HepG2 (cell line): ENCODE data around the gene RCOR1. TPM values are rescaled to one million over a fixed set of nuclear protein-coding genes. Genes with fewer than 3 reads are reported as not detected.
A peak's percentile ranks its signal among the peaks of the same experiment; 100 is the strongest.

Source experiments
- KLF16 ChIP-seq, 2 experiments: sonication (generic) in 1 of 2; formaldehyde crosslinking in 1 of 2; IDR thresholded peaks; 2 replicates each; pipeline versions ENCODE4 v1.6.1 to v1.8.0; 2016 to 2023; ENCODE audit warnings: missing genetic modification reagents in 2 of 2, missing compliant biosample characterization in 1 of 2
- NONO ChIP-seq, 2 experiments: fragments of 450-650 bp in 1 of 2; sonication (generic) in 1 of 2; formaldehyde crosslinking in 1 of 2; IDR thresholded peaks in 1 of 2; conservative IDR thresholded peaks in 1 of 2; 2 replicates each; pipeline versions ENCODE4 v1.6.1 to v1.8.0; 2017 to 2022; ENCODE audit warnings: mild to moderate bottlenecking in 1 of 2, missing genetic modification reagents in 1 of 2, moderate library complexity in 1 of 2
- SMARCC2 ChIP-seq: fragments of 450-650 bp; IDR thresholded peaks from 2 replicates; pipeline ENCODE4 v1.6.1; 2017; ENCODE audit warnings: antibody characterized with exemption, mild to moderate bottlenecking
- SOX13 ChIP-seq, 3 experiments: fragments of 450-650 bp in 1 of 3; sonication (generic) in 1 of 3; formaldehyde crosslinking in 1 of 3; IDR thresholded peaks in 2 of 3; conservative IDR thresholded peaks in 1 of 3; 2 replicates each; pipeline versions ENCODE4 v1.5.0 to v1.6.1; 2016 to 2020; ENCODE audit warnings: antibody characterized with exemption in 1 of 3, mild to moderate bottlenecking in 1 of 3, missing compliant biosample characterization in 1 of 3, missing genetic modification reagents in 1 of 3, moderate library complexity in 1 of 3
- SP4 ChIP-seq: sonication (generic); formaldehyde crosslinking; IDR thresholded peaks from 2 replicates; pipeline ENCODE4 v1.8.1; 2023; ENCODE audit warnings: mild to moderate bottlenecking, missing genetic modification reagents
- TP53 ChIP-seq: sonication (generic); formaldehyde crosslinking; conservative IDR thresholded peaks from 2 replicates; pipeline ENCODE4 v1.4.0; 2020; ENCODE audit warnings: missing genetic modification reagents
- U2AF1 ChIP-seq: fragments of 200-400 bp; formaldehyde crosslinking; optimal IDR thresholded peaks from 2 replicates; pipeline ENCODE3; 2017; ENCODE audit warnings: mild to moderate bottlenecking, low read depth, low read length
- XRCC5 ChIP-seq: fragments of 200-400 bp; formaldehyde crosslinking; optimal IDR thresholded peaks from 2 replicates; pipeline ENCODE3; 2017; ENCODE audit warnings: mild to moderate bottlenecking, low read length
- ZBTB7B ChIP-seq: sonication (generic); formaldehyde crosslinking; IDR thresholded peaks from 2 replicates; pipeline ENCODE4 v1.4.0; 2020; ENCODE audit warnings: missing genetic modification reagents
- ZFP82 ChIP-seq: sonication (generic); formaldehyde crosslinking; IDR thresholded peaks from 2 replicates; pipeline ENCODE4 v1.5.1; 2020; ENCODE audit warnings: mild to moderate bottlenecking, missing genetic modification reagents, borderline replicate concordance
- ZMYM4 ChIP-seq: sonication (generic); formaldehyde crosslinking; IDR thresholded peaks from 2 replicates; pipeline ENCODE4 v1.8.1; 2023; ENCODE audit warnings: mild to moderate bottlenecking, missing genetic modification reagents
- ZNF274 ChIP-seq: sonication (generic); formaldehyde crosslinking; IDR thresholded peaks from 2 replicates; pipeline ENCODE4 v1.5.1; 2020; ENCODE audit warnings: mild to moderate bottlenecking, missing genetic modification reagents
- ZNF33B ChIP-seq: sonication (generic); formaldehyde crosslinking; IDR thresholded peaks from 2 replicates; pipeline ENCODE4 v1.5.1; 2020; ENCODE audit warnings: mild to moderate bottlenecking, missing genetic modification reagents
- ZNF510 ChIP-seq: sonication (generic); formaldehyde crosslinking; IDR thresholded peaks from 2 replicates; pipeline ENCODE4 v1.4.0; 2020; ENCODE audit warnings: low read depth, mild to moderate bottlenecking, missing genetic modification reagents
- ZNF556 ChIP-seq: sonication (generic); formaldehyde crosslinking; IDR thresholded peaks from 2 replicates; pipeline ENCODE4 v1.4.0; 2020; ENCODE audit warnings: mild to moderate bottlenecking, missing genetic modification reagents, borderline replicate concordance
- ZNF567 ChIP-seq: sonication (generic); formaldehyde crosslinking; IDR thresholded peaks from 2 replicates; pipeline ENCODE4 v1.8.1; 2023; ENCODE audit warnings: mild to moderate bottlenecking, missing genetic modification reagents, borderline replicate concordance
- ZNF619 ChIP-seq: sonication (generic); formaldehyde crosslinking; IDR thresholded peaks from 2 replicates; pipeline ENCODE4 v1.4.0; 2020; ENCODE audit warnings: mild to moderate bottlenecking, missing genetic modification reagents
- ZNF839 ChIP-seq: sonication (generic); formaldehyde crosslinking; IDR thresholded peaks from 2 replicates; pipeline ENCODE4 v1.4.0; 2020; ENCODE audit warnings: missing genetic modification reagents, mild to moderate bottlenecking, borderline replicate concordance
- ZNF891 ChIP-seq: sonication (generic); formaldehyde crosslinking; IDR thresholded peaks from 2 replicates; pipeline ENCODE4 v1.5.0; 2020; ENCODE audit warnings: mild to moderate bottlenecking, missing genetic modification reagents
- polyA plus RNA-seq, 8 experiments: library from polyadenylated mRNA; depleted of rRNA in 3 of 8; stranded (reverse) in 7 of 8; unstranded in 1 of 8; fragments of >200 nt; fragmentation: Illumina TruSeq in 4 of 8; extraction: Trizol in 4 of 8; gene quantifications; 2 replicates each; pipeline versions ENCODE4 v1.2.1 to v1.2.3, GENCODE V29; 2011 to 2016; ENCODE audit warnings: low read depth in 4 of 8, missing spikeins in 1 of 8, mixed read lengths in 1 of 8; ENCODE audit not compliant: insufficient read depth in 1 of 8
- total RNA-seq, 5 experiments: library from RNA; depleted of rRNA; stranded (reverse); fragments of >200 nt; fragmentation: Illumina TruSeq; extraction: Trizol; gene quantifications; 2 replicates each; pipeline ENCODE4 v1.2.3, GENCODE V29; 2016; ENCODE audit warnings: low read depth in 1 of 5
- TF ChIP-seq, protein P1 (sequence below): sonication (generic); formaldehyde crosslinking; IDR thresholded peaks from 2 replicates; pipeline ENCODE4 v1.8.0; 2023; ENCODE audit warnings: mild to moderate bottlenecking, missing genetic modification reagents
- TF ChIP-seq, protein P2 (sequence below): sonication (generic); formaldehyde crosslinking; IDR thresholded peaks from 2 replicates; pipeline ENCODE4 v1.4.0; 2020; ENCODE audit warnings: missing genetic modification reagents, mild to moderate bottlenecking, borderline replicate concordance
- TF ChIP-seq, protein P3 (sequence below): sonication (generic); formaldehyde crosslinking; IDR thresholded peaks from 2 replicates; pipeline ENCODE4 v1.5.0; 2020; ENCODE audit warnings: mild to moderate bottlenecking, missing genetic modification reagents

RCOR1 gene
- total and polyA plus RNA-seq, 2 of the 13 experiments (the other 11 are each of a cell fraction or from before 2014, with no cell fraction given), result 10.2 to 11.1 TPM

DNA sequence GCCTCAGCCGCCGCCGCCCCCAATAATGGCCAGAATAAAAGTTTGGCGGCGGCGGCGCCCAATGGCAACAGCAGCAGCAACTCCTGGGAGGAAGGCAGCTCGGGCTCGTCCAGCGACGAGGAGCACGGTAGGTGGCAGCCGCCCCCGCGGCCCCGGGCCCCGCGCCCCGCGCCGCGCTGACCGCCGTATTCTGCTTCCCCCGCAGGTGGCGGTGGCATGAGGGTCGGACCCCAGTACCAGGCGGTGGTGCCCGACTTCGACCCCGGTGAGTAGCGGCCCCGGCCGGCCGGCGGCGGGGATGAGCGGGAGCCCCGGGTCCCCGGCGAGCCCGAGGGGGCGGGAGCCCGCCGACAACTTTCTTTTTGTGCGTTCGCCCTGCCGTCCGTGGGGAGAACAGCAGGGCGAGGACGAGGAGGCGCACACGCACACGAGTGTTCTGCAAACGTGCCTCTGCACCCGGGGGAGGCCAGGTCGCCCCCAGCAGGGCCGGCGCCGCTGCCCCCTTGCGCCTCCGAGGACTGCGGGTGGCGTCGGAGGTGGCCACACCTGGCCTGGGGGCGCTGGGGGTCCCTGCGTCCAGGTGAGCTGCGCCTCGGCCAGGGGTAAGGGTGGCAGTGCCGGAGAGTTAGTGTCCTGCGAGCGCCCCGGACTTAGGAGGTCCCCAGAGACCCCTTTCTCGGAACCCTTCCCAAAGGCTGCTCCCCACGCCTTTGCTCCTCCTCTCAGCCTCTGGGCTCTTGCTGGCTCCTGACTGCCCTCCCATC, 794 bp downstream of the RCOR1 start (continued):
- no peak for TF ChIP-seq SMARCC2
- no peak for TF ChIP-seq ZNF556
- TF ChIP-seq TP53 (CRISPR knock-in tag), result no peak
- no peak for TF ChIP-seq NONO (IDR thresholded peaks at IDR 0.05)
- TF ChIP-seq NONO (CRISPR knock-in tag; conservative IDR thresholded peaks at IDR 0.05), result no peak
- TF ChIP-seq SP4 (CRISPR knock-in tag), result no peak
- no peak for TF ChIP-seq ZNF510 (CRISPR knock-in tag)
- TF ChIP-seq, protein P1, sequence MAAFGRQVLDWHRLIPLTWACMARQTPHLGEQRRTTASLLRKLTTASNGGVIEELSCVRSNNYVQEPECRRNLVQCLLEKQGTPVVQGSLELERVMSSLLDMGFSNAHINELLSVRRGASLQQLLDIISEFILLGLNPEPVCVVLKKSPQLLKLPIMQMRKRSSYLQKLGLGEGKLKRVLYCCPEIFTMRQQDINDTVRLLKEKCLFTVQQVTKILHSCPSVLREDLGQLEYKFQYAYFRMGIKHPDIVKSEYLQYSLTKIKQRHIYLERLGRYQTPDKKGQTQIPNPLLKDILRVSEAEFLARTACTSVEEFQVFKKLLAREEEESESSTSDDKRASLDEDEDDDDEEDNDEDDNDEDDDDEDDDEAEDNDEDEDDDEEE, result no peak
- no peak for TF ChIP-seq ZNF839
- TF ChIP-seq, protein P2, sequence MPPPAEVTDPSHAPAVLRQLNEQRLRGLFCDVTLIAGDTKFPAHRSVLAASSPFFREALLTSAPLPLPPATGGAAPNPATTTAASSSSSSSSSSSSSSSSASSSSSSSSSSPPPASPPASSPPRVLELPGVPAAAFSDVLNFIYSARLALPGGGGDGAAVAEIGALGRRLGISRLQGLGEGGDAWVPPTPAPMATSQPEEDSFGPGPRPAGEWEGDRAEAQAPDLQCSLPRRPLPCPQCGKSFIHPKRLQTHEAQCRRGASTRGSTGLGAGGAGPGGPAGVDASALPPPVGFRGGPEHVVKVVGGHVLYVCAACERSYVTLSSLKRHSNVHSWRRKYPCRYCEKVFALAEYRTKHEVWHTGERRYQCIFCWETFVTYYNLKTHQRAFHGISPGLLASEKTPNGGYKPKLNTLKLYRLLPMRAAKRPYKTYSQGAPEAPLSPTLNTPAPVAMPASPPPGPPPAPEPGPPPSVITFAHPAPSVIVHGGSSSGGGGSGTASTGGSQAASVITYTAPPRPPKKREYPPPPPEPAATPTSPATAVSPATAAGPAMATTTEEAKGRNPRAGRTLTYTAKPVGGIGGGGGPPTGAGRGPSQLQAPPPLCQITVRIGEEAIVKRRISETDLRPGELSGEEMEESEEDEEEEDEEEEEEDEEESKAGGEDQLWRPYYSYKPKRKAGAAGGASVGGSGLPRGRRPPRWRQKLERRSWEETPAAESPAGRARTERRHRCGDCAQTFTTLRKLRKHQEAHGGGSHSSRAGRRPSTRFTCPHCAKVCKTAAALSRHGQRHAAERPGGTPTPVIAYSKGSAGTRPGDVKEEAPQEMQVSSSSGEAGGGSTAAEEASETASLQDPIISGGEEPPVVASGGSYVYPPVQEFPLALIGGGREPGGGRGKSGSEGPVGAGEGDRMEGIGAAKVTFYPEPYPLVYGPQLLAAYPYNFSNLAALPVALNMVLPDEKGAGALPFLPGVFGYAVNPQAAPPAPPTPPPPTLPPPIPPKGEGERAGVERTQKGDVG, result no peak
- TF ChIP-seq, protein P3, sequence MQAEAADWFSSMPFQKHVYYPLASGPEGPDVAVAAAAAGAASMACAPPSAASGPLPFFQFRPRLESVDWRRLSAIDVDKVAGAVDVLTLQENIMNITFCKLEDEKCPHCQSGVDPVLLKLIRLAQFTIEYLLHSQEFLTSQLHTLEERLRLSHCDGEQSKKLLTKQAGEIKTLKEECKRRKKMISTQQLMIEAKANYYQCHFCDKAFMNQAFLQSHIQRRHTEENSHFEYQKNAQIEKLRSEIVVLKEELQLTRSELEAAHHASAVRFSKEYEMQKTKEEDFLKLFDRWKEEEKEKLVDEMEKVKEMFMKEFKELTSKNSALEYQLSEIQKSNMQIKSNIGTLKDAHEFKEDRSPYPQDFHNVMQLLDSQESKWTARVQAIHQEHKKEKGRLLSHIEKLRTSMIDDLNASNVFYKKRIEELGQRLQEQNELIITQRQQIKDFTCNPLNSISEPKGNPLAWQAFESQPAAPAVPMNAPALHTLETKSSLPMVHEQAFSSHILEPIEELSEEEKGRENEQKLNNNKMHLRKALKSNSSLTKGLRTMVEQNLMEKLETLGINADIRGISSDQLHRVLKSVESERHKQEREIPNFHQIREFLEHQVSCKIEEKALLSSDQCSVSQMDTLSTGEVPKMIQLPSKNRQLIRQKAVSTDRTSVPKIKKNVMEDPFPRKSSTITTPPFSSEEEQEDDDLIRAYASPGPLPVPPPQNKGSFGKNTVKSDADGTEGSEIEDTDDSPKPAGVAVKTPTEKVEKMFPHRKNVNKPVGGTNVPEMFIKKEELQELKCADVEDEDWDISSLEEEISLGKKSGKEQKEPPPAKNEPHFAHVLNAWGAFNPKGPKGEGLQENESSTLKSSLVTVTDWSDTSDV (CRISPR knock-in tag), result no peak
- no peak for TF ChIP-seq ZNF33B (CRISPR knock-in tag)
- no peak for TF ChIP-seq ZNF567 (CRISPR knock-in tag)
- no peak for TF ChIP-seq U2AF1
- no peak for TF ChIP-seq ZFP82
- TF ChIP-seq ZMYM4 (CRISPR knock-in tag), result no peak
- peak; percentile 64; the same call in 1 of the 2 replicates for TF ChIP-seq ZNF891
- peak; percentile 44 for TF ChIP-seq XRCC5
- no peak for TF ChIP-seq KLF16 (CRISPR knock-in tag; IDR thresholded peaks at IDR 0.05)
- no peak for TF ChIP-seq ZNF619 (CRISPR knock-in tag)
- TF ChIP-seq SOX13 (IDR thresholded peaks at IDR 0.05), result no peak
- TF ChIP-seq SOX13 (CRISPR knock-in tag; conservative IDR thresholded peaks at IDR 0.05 in 1 of 2, IDR thresholded peaks at IDR 0.05 in 1 of 2), result no peak
- TF ChIP-seq ZBTB7B (CRISPR knock-in tag), result peak; percentile 79
- no peak for TF ChIP-seq ZNF274 (CRISPR knock-in tag)
